IPS DF 4.7 (cell line): ENCODE measurements around the gene KLK5.

Experiments used
- DNase-seq: peaks from one replicate; pipeline ENCODE4 v3.0.0-alpha.2; 2013; ENCODE audit warnings: low spot score; ENCODE audit errors: extremely low read depth

KLK5 gene

DNA sequence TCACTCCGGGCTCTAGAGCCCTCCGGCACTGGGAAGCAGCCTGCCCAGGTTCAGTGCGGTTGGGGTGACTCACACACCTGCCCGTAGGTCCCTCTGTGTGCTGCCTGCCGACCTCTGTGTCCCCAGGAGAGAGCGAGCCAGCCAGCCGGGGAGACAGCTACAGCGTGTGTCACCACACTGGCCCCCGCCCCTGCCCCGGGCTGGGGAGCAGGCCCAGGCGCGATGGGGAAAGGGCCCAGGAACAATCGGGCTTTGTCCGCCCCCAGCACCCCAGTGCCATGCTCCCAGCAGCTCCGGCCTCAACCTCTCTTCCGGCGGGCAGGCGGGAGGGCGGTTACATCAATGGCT is 16.5 kb upstream of the KLK5 start, which contains the start of gene KLK6:
KLK6 (minus strand) TSS at position 179 of the 348 bp plus-strand sequence. CDS start 1,487 bp downstream, outside the sequence.
- no peak for DNase-seq

DNA sequence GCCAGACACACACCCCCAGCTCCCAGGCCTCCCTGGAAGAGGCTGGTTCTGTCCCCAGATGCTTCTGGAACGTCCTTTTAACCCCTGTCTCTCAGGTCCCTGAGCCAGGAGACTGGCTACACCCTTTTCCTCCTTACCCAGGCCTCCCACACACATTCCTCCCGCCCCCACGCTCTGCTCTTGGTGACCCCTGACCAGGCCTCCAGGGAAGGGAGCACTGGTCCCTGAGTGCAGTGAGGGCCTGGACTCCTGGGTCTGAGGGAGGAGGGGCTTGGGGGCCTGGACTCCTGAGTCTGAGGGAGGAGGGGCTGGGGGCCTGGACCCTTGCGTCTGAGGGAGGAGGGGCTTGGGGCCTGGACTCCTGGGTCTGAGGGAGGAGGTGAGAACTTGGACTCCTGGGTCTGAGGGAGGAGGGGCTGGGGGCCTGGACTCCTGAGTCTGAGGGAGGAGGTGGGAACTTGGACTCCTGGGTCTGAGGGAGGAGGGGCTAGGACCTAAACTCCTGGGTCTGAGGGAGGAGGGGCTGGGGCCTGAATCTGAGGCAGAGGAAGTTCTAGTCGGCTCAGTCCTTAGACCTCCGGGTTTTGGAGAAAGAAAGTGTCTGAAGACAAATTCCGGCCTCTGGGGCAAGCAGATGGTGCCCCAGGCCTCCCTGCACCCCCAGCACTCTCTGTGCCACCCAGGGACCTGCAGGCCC is 16.0 kb upstream of the KLK5 start:
- no peak for DNase-seq

DNA sequence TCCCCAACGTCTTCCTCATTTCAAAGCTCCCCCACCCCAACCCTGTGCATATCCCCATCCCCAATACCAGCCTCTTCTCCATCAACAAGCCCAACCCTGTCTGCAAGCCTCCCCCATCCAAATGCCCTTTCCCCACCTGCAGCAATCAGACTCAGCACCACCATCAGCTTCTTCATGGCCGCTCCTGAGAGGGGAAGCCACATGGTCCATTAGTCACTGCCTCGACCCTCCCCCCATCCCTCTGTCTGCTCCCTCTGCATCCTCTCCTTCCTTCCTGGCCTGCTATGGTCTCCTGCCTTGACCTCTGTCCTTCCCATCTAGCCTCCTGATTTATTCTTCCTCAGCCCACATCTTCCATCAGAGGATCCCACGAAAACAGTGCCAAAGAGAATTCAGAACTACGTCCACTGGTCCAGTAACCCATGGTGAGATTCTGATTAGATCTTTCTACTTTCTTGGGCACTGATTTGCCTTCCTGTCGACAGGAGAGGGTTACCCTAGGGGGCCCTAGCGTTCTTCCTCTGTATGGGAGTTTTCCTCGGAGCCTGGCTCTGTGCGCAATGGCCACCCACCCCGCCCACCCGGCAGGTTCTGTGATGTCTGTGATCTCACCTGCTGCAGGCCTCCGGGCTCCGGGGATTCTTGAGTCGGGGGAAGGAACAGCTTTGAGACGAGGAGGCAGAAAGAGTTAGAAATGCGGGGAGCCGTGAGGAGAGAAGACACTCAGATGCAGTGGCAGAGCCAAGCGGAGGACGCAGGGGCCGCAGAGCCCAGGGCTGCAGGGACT is 15.3 kb upstream of the KLK5 start:
- DNase-seq: no peak

DNA sequence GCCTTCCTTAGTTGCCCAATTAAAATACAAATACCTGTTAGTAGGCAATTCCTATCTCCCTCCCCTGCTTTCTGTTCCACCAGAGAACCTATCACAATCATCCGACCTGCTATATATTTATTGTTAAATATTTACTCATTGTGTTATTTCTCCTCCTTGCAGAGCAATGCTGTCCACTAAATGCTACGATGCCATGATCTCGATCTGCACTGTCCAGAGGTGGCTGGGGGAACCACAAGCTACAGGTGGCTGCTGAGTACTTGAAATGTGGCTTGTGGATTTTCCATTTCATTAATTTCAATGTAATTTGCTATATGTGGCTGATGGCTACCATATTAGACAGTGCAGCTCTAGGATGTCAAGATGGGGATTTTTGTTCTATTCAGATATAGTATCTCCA is 11.4 kb upstream of the KLK5 start:
- DNase-seq: no peak

DNA sequence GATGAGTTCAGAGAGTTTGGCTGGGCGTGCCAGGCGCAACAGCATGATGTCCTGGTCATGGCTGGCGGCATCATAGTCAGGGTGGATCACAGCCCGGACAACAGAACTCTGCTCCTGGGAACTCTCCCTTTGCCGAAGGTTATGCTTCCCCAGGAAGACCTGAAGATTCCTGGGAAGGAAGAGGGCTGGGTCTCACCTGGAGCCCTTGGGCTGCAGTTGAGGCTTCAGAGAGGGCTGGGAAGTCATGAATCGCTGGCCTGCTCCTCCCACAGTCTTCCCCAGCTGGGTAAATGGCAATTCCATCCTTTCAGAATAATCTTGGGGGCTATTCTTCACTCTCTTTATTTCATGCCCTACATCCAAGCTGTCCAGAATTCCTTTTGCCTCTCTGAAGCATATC is 10.5 kb upstream of the KLK5 start:
- DNase-seq: no peak

DNA sequence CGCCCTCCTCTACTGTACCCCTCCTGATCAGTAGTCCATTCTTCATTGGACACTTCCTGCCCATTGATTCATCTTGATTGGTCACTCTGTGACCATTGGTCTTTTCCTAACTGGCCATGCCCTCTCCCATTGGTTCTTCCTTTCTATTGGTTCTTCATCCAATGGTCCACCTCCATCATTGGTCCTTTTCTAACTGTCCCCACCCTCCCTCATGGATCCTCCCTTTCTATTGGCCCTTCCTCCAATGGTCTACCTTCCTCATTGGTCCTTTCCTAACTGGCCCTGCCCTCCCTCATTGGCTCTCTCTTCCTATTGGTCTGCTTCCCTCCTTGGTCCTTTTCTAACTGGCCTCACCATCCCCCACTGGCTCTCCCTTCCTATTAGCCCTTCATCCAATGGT is 9.4 kb upstream of the KLK5 start:
- DNase-seq: no peak

DNA sequence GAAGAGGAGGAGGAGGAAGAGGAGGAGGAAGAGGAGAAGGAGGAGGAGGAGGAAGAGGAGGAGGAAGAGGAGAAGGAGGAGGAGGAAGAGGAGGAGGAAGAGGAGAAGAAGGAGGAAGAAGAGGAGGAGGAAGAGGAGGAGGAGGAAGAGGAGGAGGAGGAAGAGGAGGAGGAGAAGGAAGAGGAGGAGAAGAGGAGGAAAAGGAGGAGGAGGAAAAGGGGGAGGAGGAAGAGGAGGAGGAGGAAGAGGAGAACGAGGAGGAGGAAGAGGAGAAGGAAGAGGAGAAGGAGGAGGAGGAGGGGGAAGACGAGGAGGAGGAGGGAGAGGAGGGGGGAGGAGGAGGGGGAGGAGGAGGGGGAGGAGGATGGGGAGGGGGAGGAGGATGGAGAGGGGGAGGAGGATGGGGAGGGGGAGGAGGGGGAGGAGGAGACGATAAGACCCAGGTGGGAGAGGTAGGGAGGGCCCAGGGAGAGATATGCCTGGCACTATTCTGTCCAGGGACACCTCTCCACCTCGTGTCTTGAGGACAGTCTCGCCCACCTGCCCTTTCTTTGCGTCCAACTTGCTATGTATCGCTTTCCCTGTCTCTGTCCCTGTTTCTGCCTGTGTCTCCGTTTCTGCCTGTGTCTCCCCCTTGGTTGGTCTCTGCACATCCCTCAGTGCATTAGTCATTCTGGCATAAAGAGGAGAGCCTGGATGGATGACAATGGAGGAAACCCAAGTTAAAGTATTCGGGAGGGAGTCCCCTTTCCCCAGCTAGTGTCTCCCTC is 7.1 kb upstream of the KLK5 start:
- no peak for DNase-seq

DNA sequence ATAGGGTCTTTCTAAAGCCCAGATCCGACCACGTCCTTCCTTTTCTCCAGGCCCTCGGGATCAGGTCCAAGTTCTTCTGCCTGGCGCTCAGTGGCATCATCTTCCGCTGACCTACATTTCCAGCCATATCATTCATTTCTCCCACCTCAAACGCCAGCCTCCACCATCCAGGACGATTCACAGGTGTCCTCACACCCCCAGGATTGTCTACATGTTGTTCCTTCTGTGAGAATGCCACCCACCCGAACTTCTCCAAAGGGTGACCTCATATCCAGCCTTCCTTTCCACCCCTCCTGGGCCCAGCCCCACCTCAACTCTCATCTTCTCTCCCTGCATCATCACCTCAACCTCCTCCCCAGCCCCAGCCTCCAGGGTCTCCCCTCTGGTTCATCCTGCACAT is 4.7 kb upstream of the KLK5 start:
- DNase-seq: no peak

DNA sequence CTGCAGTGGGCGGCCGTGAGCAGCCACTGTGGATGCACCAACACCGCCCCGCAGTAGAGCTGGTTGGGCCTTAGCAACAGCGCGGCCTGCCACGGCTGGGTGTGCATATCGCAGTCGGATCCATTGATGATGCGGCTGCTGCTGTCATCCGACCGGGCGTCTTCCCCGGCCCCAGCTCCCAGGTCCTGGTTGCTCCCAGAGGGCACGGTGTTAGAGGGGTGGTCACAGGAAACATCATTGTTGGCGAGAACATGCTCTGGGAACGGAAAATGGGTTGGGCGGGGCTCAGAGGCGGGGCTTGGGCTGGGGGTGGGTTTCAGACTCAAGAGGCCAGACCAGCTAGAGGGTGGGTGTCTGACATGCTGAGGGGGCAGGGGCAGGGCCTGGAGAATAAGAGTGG is 3.0 kb downstream of the KLK5 start:
- DNase-seq: no peak

DNA sequence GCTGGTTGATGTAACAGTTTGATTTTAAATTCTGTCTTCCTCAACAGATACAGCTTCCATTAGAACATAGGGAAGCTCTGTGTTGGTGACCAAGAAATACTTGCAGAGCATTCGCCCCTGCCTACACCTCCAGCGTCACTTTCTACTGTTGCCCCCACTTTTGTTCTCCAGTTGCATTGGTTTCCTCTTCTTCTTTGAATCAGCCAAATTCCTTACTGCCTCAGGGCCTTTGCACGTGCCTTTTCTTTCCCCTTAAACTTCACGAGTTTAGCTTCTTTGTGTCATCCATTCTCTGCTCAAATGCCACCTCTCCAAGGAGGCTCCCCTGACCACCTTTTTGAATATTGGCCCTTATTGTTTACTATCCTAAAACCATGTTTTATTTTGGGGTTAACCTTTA is 5.7 kb downstream of the KLK5 start:
- no peak for DNase-seq

DNA sequence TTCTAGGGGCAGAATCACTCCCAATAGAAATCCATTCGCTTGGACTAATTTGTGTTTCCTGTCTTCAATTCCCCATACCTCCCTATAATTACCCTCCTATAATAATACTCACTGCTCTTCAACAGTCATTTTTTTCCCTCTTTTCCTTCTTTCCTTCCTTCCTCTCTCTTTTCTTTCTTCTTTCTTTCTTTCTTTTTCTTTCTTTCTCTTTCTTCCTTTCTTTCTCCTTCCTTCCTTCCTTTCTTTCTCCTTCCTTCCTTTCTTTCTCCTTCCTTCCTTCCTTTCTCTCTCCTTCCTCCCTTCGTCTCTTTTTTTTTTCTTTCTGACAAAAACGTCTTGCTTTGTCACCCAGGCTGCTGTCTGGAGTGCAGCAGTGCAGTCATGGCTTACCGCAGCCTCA is 8.0 kb downstream of the KLK5 start:
- DNase-seq: no peak

DNA sequence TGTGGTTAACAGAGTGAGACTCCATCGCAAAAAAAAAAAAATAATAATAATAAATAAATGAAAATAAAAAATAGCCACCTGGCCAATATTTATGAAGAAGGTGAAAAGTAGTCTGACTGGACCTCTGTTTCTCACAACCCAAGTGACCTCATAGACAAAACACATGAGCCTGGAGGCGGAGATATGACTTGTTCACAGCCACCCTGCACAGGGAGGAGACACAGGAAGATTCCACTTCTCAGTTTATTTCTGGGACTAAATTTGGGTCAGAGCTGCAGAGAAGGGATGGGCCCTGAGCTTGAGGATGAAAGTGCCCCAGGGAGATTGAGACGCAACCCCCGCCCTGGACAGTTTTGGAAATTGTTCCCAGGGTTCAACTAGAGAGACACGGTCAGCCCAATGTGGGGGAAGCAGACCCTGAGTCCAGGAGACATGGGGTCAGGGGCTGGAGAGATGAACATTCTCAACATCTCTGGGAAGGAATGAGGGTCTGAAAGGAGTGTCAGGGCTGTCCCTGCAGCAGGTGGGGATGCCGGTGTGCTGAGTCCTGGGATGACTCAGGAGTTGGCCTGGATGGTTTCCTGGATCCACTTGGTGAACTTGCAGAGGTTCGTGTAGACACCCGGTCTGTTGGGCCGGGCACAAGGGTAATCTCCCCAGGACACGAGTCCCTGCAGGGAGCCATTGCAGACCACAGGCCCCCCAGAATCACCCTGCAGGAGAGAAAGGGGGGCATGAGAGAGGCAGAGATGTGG is 9.6 kb downstream of the KLK5 start:
- DNase-seq: no peak

DNA sequence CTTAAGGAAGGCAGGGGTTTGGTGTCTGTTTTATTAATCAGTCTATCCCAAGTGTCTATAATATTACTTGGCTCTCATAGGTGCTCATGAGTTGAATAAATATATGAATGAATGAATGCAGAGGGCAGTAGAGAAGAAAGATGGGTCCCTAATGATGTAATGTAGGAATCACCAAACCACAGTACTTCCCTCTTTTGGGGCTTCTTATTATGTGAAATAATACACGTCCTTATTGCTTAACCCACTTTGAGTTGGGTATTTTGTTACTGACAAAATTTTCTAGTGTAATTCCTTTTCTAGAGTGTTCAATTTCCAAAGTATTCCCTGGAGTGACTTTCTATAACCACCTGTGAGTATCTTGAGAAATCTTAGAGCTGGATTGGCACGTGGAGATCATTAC is 13.2 kb downstream of the KLK5 start:
- DNase-seq: no peak

DNA sequence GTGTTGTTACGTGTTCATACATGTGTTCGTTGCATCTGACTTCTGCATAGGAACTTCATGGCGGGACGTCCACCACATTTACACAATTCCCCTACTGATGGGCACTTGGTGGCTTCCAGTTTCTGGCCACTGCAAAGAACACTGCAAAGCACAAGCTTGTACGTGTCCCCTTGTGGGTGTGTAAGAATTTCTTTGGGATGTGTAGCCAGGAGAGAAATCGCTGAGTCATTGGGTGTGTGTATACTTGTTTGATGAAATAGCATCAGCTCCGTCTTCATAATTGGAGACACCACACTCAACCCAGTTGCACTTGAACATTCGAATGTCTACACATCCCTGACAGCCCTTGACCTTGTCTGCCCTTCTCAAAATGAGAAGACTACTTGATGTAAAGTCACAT is 19.2 kb downstream of the KLK5 start:
- no peak for DNase-seq

DNA sequence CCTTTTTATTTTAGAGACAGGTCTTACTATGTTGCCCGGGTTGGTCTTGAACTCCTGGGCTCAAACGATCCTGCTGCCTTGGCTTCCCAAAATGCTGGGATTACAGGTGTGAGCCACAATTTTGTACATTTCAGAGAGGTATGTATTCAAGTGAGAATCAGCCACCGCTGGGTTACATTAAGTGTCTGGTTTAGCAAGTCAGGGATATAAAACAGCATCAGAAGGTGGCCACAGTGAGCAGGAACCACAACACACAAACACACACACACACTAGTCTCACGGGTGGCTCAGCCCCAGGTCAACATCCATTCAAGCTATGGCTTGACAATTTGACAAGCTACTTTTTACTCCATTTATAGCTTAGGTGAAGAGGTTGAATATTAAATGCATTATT is 20.2 kb downstream of the KLK5 start:
- no peak for DNase-seq

DNA sequence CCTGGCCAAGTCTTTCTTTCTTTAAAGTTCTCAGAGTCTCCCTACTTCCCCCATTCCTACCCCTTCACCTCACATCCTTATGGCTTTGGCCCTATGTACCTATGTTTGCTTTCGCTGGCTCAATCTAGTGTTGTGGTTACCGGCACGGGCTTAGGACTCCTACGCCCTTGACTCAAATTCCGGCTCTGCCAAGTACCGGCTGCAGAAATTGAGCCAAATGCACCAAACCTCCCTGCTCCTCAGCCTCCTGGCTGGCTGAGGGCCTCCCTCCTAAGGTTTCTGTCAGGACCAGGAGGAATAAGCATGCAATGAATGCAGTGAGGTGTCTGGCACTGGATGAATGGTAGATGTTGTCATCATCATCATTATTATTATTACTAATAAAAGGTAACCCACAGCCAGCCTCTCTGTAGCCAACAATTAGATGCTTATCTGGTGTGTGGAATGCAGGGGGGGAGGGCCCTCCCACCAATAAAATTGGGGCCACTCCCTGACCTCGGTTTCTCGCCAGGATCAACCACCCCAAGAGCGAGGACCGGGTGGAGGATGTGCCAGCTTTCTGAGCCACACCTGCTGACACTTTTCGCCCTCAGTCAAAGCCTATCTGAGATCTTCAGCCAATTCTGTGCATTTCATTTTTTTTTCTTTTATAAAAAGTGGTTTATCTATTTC is 20.7 kb downstream of the KLK5 start:
- DNase-seq: no peak

DNA sequence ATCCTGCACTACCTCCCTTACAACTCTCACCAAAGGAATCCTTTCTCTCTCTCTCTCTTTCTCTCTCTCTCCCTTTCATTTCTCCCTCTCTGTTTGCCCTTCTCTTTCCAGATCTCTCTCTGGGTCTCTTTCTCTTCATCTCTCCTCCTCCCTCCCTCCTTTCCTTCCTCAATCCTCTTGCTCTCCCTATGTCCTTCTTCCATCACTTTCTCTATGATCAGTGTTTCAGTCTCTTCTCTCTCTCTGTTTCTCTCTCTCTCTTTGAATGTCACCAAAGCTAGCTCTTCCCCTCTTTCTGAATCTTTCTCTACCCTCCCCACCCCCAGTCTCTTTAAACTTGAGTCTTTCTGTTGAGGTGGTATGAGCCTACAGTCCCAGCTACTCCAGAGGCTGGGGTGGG is 21.8 kb downstream of the KLK5 start:
- no peak for DNase-seq

DNA sequence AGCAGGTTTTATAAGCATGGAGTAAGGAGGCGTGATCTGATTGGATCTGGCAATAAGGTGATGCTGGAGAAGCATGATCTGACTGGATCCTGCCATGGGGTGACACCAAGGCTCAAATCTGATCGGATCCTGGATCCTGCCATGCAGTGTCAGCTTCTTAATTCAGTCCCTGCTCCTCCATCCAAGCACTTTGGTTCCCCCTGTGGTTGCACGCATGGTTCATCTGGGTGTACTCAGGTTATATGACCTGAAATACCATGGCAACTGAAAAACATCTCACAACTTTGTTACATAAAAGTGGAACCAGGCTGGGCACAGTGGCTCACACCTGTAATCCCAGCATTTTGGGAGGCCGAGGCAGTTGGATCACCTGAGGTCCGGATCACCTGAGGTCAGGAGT is 24.0 kb downstream of the KLK5 start:
- no peak for DNase-seq

DNA sequence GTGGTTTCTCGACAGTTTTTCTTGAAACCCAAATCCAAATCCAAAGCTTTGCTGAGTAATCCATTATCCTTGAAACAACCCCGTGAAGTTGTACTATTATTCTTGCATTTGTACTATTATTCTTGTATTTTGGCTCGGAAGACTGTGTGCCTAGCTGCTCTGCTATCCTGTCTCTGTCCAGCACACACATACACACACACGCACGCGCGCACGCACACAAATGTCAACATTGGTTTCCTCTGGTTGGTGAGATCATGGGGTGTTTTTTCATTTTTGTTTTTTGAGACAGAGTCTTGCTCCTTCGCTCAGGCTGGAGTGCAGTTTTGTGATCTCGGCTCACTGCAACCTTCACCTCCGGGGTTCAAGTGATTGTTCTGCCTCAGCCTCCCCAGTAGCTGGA is 26.7 kb downstream of the KLK5 start:
- no peak for DNase-seq

DNA sequence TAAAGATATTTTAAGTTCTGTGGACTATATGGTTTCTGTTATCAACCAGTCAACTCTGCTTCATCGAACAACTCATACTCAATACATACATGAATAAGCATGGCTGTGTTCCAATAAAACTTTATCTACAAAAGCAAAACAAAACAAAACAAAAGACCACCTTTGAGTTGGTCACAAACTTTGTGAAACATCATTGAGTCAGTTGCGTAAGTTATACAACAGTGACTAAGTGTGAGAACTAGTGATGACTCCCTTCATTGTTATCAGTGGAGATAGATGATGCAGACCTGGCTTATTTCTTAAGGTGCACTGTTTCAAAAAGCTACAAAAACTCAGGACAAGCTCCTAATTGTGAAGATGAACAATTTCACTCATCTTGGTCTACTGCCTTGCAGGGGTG is 27.1 kb downstream of the KLK5 start:
- no peak for DNase-seq

DNA sequence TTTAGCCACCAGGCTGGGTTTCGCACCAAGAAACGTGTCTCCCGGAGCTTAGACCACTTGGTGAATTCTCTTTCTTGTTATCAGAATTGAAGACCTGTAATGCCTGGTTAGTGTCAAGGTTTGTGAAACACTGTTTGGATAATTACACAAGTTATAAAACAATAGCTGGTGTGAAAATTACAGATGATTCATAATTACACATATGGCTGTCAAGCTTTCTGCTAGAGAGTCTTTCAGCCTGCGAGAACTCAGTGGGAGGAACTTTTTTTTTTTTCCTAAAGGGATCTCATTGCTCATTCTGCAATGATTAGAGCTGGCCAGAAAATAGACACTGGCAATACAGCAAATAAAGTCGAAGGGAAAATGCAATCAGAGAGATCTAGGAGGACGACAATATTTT is 28.3 kb downstream of the KLK5 start:
- DNase-seq: no peak
